Measurements from ENCODE around the gene OPN3.

Gene OPN3

DNA sequence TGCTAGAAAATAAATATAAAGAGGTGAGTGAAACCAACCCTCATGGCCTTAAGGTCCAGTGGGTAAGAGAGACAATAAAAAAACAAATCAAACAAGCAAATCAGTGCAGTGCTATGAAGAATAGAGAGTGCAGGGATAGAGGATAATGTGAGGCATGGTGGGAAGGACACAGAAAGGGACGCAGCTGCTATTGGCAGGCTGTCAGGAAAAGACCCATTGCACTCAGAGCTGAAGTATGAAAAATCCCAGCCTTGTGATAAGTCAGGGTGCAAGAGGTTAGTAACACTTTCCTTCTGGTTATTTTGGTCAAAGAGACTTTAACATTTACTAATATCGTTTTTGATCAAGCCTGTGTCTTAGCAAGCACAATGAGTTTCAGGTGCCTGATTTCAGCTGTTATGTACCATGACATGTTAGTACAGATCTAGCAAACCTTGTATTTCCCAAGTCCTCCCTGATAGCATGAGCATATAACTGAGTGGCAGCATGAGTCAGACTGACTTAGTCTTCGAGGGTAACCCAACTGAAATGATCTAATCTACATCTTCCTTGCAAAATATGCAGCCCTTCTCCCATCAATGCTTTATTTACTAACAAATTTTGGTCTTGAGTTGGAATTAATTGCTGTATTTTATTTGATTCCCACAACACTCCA lies 31.7 kb downstream of the OPN3 start:
- H3K4me3 ChIP-seq (ENCODE audit: low read depth, low read length), result no peak overlapping the region
- DNase-seq (ENCODE audit: low read depth), result peak; percentile 15
- TF ChIP-seq MYC (IDR thresholded peaks at IDR 0.05; ENCODE audit: low read depth, low read length) (no peak), POLR2A (IDR thresholded peaks at IDR 0.05; ENCODE audit: extremely low read depth, insufficient read length) (no peak)
- TF ChIP-seq, protein P1, sequence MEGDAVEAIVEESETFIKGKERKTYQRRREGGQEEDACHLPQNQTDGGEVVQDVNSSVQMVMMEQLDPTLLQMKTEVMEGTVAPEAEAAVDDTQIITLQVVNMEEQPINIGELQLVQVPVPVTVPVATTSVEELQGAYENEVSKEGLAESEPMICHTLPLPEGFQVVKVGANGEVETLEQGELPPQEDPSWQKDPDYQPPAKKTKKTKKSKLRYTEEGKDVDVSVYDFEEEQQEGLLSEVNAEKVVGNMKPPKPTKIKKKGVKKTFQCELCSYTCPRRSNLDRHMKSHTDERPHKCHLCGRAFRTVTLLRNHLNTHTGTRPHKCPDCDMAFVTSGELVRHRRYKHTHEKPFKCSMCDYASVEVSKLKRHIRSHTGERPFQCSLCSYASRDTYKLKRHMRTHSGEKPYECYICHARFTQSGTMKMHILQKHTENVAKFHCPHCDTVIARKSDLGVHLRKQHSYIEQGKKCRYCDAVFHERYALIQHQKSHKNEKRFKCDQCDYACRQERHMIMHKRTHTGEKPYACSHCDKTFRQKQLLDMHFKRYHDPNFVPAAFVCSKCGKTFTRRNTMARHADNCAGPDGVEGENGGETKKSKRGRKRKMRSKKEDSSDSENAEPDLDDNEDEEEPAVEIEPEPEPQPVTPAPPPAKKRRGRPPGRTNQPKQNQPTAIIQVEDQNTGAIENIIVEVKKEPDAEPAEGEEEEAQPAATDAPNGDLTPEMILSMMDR (IDR thresholded peaks at IDR 0.05; ENCODE audit: low read depth, low read length), result no peak
- TF ChIP-seq, protein P2, sequence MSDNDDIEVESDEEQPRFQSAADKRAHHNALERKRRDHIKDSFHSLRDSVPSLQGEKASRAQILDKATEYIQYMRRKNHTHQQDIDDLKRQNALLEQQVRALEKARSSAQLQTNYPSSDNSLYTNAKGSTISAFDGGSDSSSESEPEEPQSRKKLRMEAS (IDR thresholded peaks at IDR 0.05; ENCODE audit: low read depth, low read length), result no peak

DNA sequence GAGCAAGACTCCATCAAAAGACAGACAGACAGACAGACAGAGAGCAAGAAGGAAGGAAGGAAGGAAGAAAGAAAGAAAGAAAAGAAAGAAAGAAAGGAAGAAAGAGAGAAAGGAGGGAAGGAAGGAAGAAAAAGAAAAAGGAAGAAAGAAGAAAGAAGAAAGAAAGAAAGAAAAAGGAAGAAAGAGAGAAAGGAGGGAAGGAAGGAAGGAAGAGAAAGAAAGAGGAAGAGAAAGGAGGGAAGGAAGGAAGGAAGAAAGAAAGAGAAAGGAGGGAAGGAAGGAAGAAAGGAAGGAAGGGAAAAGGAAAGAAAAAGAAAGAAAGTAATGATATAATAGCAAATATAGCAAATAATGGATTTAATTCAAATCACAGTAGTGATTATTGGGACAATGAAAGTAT lies 32.7 kb downstream of the OPN3 start:
- TF ChIP-seq, protein P1 (IDR thresholded peaks at IDR 0.05; ENCODE audit: low read depth, low read length), result no peak
- TF ChIP-seq POLR2A (IDR thresholded peaks at IDR 0.05; ENCODE audit: extremely low read depth, insufficient read length) (no peak), MYC (IDR thresholded peaks at IDR 0.05; ENCODE audit: low read depth, low read length) (no peak)
- TF ChIP-seq, protein P2 (IDR thresholded peaks at IDR 0.05; ENCODE audit: low read depth, low read length), result no peak
- DNase-seq (ENCODE audit: low read depth), result no peak
- no peak overlapping the region for H3K4me3 ChIP-seq (ENCODE audit: low read depth, low read length)

DNA sequence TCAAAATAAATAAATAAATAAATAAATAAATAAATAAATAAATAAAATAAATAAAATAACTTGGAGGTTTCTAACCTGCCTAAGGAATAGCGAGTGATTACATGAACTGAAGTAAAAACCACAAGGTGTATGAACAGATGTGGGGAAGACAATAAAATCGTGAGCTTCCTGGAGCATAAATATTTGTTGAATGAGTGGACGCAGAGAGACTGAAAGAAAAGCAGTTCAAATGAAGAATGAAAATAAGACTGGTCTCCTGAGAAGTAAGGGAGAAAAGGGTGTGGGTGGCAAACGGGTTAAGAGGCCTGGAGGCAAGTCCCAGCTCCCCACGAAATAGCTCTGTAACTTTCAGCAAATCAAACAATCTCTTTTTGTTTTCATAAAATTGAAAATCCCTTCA lies 33.6 kb downstream of the OPN3 start:
- H3K4me3 ChIP-seq (ENCODE audit: low read depth, low read length), result no peak overlapping the region
- TF ChIP-seq, protein P1 (IDR thresholded peaks at IDR 0.05; ENCODE audit: low read depth, low read length), result no peak
- no peak for TF ChIP-seq MYC (IDR thresholded peaks at IDR 0.05; ENCODE audit: low read depth, low read length)
- TF ChIP-seq, protein P2 (IDR thresholded peaks at IDR 0.05; ENCODE audit: low read depth, low read length), result no peak
- no peak for TF ChIP-seq POLR2A (IDR thresholded peaks at IDR 0.05; ENCODE audit: extremely low read depth, insufficient read length)
- no peak for DNase-seq (ENCODE audit: low read depth)

DNA sequence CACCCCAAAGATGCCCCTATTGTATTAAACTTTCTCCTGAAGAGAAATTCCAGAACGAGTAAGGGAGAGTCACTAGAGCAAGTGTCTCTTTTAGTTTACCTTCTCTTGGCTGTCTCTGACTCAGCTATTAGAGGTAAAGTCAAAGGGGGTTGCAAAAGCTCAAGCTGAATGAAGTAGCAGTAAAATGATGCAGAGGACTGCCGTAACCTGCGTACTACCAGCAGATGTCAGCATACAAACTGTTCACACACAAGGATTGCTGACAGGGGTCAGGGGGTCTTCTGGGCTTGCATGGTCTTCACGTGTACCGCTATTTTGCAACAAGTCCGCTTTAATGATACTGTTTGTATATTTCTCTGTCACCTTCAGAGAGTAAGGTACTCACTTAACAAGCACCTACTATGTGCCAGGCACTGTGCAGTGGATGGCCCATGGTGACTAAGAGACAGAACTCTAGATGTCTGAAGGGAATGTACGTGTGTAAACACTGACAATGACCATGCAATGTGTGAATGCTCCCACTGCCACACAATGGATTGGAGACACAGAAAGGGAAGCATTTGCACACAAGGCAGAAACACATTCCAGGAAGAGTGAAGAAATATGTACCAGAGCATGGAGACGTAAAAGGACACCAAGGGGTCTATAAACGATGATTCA lies 34.9 kb downstream of the OPN3 start:
- peak; percentile 43 for DNase-seq (ENCODE audit: low read depth)
- TF ChIP-seq, protein P1 (IDR thresholded peaks at IDR 0.05; ENCODE audit: low read depth, low read length), result peak; percentile 36
- TF ChIP-seq POLR2A (IDR thresholded peaks at IDR 0.05; ENCODE audit: extremely low read depth, insufficient read length), result no peak
- TF ChIP-seq MYC (IDR thresholded peaks at IDR 0.05; ENCODE audit: low read depth, low read length), result no peak
- H3K4me3 ChIP-seq (ENCODE audit: low read depth, low read length), result no peak overlapping the region

DNA sequence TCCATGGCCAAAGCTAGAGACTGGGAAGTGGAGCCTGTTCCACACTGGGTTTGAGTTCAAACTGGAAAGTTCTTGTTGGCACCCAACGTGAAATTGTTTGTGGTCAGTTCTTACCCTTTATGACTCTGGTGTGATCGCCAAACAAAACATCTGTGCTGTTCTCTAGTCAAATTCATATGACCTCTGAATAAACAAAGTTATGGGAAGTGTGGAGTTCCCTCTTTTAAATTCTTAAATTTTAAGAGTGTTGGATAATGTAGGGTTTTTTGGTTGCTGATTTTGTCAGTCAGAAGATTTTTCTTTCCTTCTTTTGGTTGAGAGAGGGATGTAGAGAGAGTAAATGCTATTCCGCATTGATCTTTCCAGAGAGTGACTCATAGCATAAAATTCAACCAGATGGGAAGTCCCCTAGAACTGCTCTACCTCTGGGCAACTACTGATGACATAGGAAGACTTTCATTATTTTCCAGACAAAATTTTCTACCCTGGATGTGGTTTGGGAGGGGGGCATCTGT lies 36.4 kb downstream of the OPN3 start:
- H3K4me3 ChIP-seq (ENCODE audit: low read depth, low read length), result no peak overlapping the region
- TF ChIP-seq MYC (IDR thresholded peaks at IDR 0.05; ENCODE audit: low read depth, low read length) (no peak), POLR2A (IDR thresholded peaks at IDR 0.05; ENCODE audit: extremely low read depth, insufficient read length) (no peak)
- TF ChIP-seq, protein P1 (IDR thresholded peaks at IDR 0.05; ENCODE audit: low read depth, low read length), result no peak
- TF ChIP-seq, protein P2 (IDR thresholded peaks at IDR 0.05; ENCODE audit: low read depth, low read length), result no peak
- DNase-seq (ENCODE audit: low read depth), result no peak

Measured in NB4 (cell line).